ENCODE data around the gene LCN12.

Gene LCN12

GRCh38 chr9:136965771-136966484 is 13.9 kb downstream of the LCN12 start:
- no peak for DNase-seq

GRCh38 chr9:136968333-136969127 is 16.5 kb downstream of the LCN12 start:
- in situ Hi-C loops (cut with MboI; ENCODE audit: low pct_unique_long_range_greater_than_20kb, low sequenced_read_pairs): no loop called here
- no peak for DNase-seq

More at GRCh38 chr9:136965771-136966484, 13.9 kb downstream of the LCN12 start:
- in situ Hi-C loops (cut with MboI; ENCODE audit: low pct_unique_long_range_greater_than_20kb, low sequenced_read_pairs): no loop called here

- no peak for DNase-seq
- in situ Hi-C loops (cut with MboI; ENCODE audit: low pct_unique_long_range_greater_than_20kb, low sequenced_read_pairs): no loop called here
Measured at GRCh38 chr9:136969150-136969549, 17.1 kb downstream of the LCN12 start.

GRCh38 chr9:136969774-136970173 is 17.7 kb downstream of the LCN12 start:
- DNase-seq: no peak
- in situ Hi-C loops (cut with MboI; ENCODE audit: low pct_unique_long_range_greater_than_20kb, low sequenced_read_pairs): no loop called here

GRCh38 chr9:136970361-136970760 is 18.3 kb downstream of the LCN12 start:
- in situ Hi-C loops (cut with MboI; ENCODE audit: low pct_unique_long_range_greater_than_20kb, low sequenced_read_pairs): no loop called here
- DNase-seq: no peak

- no peak for DNase-seq
- in situ Hi-C loops (cut with MboI; ENCODE audit: low pct_unique_long_range_greater_than_20kb, low sequenced_read_pairs): no loop called here
Measured at GRCh38 chr9:136971746-136972145, 19.7 kb downstream of the LCN12 start.

GRCh38 chr9:136972335-136972734 is 20.3 kb downstream of the LCN12 start:
- no peak for DNase-seq
- in situ Hi-C loops (cut with MboI; ENCODE audit: low pct_unique_long_range_greater_than_20kb, low sequenced_read_pairs): no loop called here

GRCh38 chr9:136972743-136973142 is 20.7 kb downstream of the LCN12 start:
- in situ Hi-C loops (cut with MboI; ENCODE audit: low pct_unique_long_range_greater_than_20kb, low sequenced_read_pairs): no loop called here
- DNase-seq: no peak

- in situ Hi-C loops (cut with MboI; ENCODE audit: low pct_unique_long_range_greater_than_20kb, low sequenced_read_pairs): no loop called here
- DNase-seq: no peak
Measured at GRCh38 chr9:136973618-136974617, 21.8 kb downstream of the LCN12 start.

GRCh38 chr9:136974817-136975535 is 22.9 kb downstream of the LCN12 start:
- in situ Hi-C loops (cut with MboI; ENCODE audit: low pct_unique_long_range_greater_than_20kb, low sequenced_read_pairs): no loop called here
- no peak for DNase-seq

GRCh38 chr9:136975644-136976043 is 23.6 kb downstream of the LCN12 start:
- DNase-seq: peak; percentile 64
- in situ Hi-C loops (cut with MboI; ENCODE audit: low pct_unique_long_range_greater_than_20kb, low sequenced_read_pairs): no loop called here

GRCh38 chr9:136977223-136977622 is 25.1 kb downstream of the LCN12 start, which contains the start of gene PTGDS:
Gene PTGDS, plus strand, starts transcription at chr9:136977504. Its CDS starts 75 bp downstream, at chr9:136977579.
- DNase-seq: no peak

GRCh38 chr9:136977649-136978072 is 25.6 kb downstream of the LCN12 start:
- DNase-seq: no peak
- in situ Hi-C loops (cut with MboI; ENCODE audit: low pct_unique_long_range_greater_than_20kb, low sequenced_read_pairs): no loop called here

More at GRCh38 chr9:136977223-136977622, 25.1 kb downstream of the LCN12 start, which contains the start of gene PTGDS:
- in situ Hi-C loops (cut with MboI; ENCODE audit: low pct_unique_long_range_greater_than_20kb, low sequenced_read_pairs): no loop called here

GRCh38 chr9:136978073-136978864 is 26.2 kb downstream of the LCN12 start:
- DNase-seq: no peak
- in situ Hi-C loops (cut with MboI; ENCODE audit: low pct_unique_long_range_greater_than_20kb, low sequenced_read_pairs): no loop called here

- in situ Hi-C loops (cut with MboI; ENCODE audit: low pct_unique_long_range_greater_than_20kb, low sequenced_read_pairs): no loop called here
- DNase-seq: no peak
Measured at GRCh38 chr9:136978865-136979544, 26.9 kb downstream of the LCN12 start.

- no peak for DNase-seq
- in situ Hi-C loops (cut with MboI; ENCODE audit: low pct_unique_long_range_greater_than_20kb, low sequenced_read_pairs): no loop called here
Measured at GRCh38 chr9:136979769-136980587, 27.9 kb downstream of the LCN12 start.

All from KBM-7 (cell line).